SK-N-SH (cell line): ENCODE measurements around the gene ZNF202.

Source experiments
- CTCF ChIP-seq: fragments of 200-600 bp; sonication (generic); IDR thresholded peaks from 2 replicates; pipeline ENCODE4 v1.6.1; 2017; ENCODE audit warnings: antibody characterized with exemption, mild to moderate bottlenecking, moderate library complexity
- USF1 ChIP-seq: IDR thresholded peaks from 2 replicates; pipeline ENCODE4 v1.4.0; 2012; ENCODE audit warnings: low read depth, borderline replicate concordance

GRCh38 chr11:123682696-123683410 lies 58.6 kb downstream of the ZNF202 start:
- no peak for TF ChIP-seq USF1
- no peak for TF ChIP-seq CTCF
